GM23338 (cell line): Measurements from ENCODE around the gene RNF214. TPM values are rescaled to one million over a fixed set of nuclear protein-coding genes. Genes with fewer than 3 reads are reported as not detected.

Experiments
- ATAC-seq: fragments of 200-7000 bp; cut with Tn5 transposase; 3 replicates; pipeline ENCODE4 v1.9.1; 2020
- DNase-seq: peaks from one replicate; pipeline ENCODE4 v3.0.0-alpha.2; 2015; ENCODE audit warnings: low spot score
- H2AFZ ChIP-seq: fragments of 200-600 bp; sonication (generic); 2 replicates; pipeline ENCODE4 v1.8.0; 2016; ENCODE audit warnings: antibody characterized with exemption, mild to moderate bottlenecking, moderate library complexity
- H3F3A ChIP-seq: fragments of 200-600 bp; sonication (generic); replicated peaks from 2 replicates; pipeline ENCODE4 v1.8.0; 2017; ENCODE audit warnings: antibody characterized with exemption, mixed run types, low read depth
- H3K27ac ChIP-seq: fragments of 200-600 bp; sonication (generic); 2 replicates; pipeline ENCODE4 v1.6.1; 2016; ENCODE audit warnings: low read depth
- H3K27me3 ChIP-seq: fragments of 200-600 bp; sonication (generic); 2 replicates; pipeline ENCODE4 v1.8.0; 2016; ENCODE audit warnings: mild to moderate bottlenecking, mixed run types, moderate library complexity; ENCODE audit not compliant: insufficient read depth
- H3K36me3 ChIP-seq: fragments of 200-600 bp; sonication (generic); 2 replicates; pipeline ENCODE4 v1.8.0; 2016; ENCODE audit warnings: mild to moderate bottlenecking; ENCODE audit not compliant: insufficient read depth
- H3K4me1 ChIP-seq: fragments of 200-600 bp; sonication (generic); 2 replicates; pipeline ENCODE4 v1.8.0; 2016; ENCODE audit warnings: mild to moderate bottlenecking, moderate library complexity; ENCODE audit not compliant: insufficient read depth
- H3K4me2 ChIP-seq: fragments of 200-600 bp; sonication (generic); 2 replicates; pipeline ENCODE4 v1.7.1; 2017; ENCODE audit warnings: mixed run types
- H3K4me3 ChIP-seq: fragments of 200-600 bp; sonication (generic); 2 replicates; pipeline ENCODE4 v1.6.1; 2016; ENCODE audit warnings: mixed run types
- H3K79me2 ChIP-seq: fragments of 200-600 bp; sonication (generic); replicated peaks from 2 replicates; pipeline ENCODE4 v1.8.0; 2017; ENCODE audit warnings: mild to moderate bottlenecking; ENCODE audit not compliant: insufficient read depth
- H3K9me2 ChIP-seq: fragments of 200-600 bp; sonication (generic); 2 replicates; pipeline ENCODE4 v1.8.0; 2017; ENCODE audit not compliant: insufficient read depth
- H4K20me1 ChIP-seq: fragments of 200-600 bp; sonication (generic); replicated peaks from 2 replicates; pipeline ENCODE4 v1.8.0; 2017; ENCODE audit warnings: mild to moderate bottlenecking; ENCODE audit not compliant: insufficient read depth
- H3K27ac Mint-ChIP-seq: 2 replicates; pipeline ENCODE4 v1.8.0; 2020; ENCODE audit warnings: inconsistent platforms, mild to moderate bottlenecking, moderate library complexity, mixed read lengths
- H3K27me3 Mint-ChIP-seq: 3 replicates; pipeline ENCODE4 v1.8.0; 2022; ENCODE audit warnings: low read depth, mild to moderate bottlenecking, moderate library complexity, mixed read lengths, inconsistent platforms; ENCODE audit not compliant: insufficient read depth, poor library complexity
- H3K36me3 Mint-ChIP-seq: 3 replicates; pipeline ENCODE4 v1.8.0; 2021; ENCODE audit warnings: low read depth, mild to moderate bottlenecking, inconsistent platforms, moderate library complexity, mixed read lengths
- H3K4me1 Mint-ChIP-seq: 3 replicates; pipeline ENCODE4 v1.8.0; 2020; ENCODE audit warnings: mild to moderate bottlenecking, inconsistent platforms, mixed read lengths
- H3K4me3 Mint-ChIP-seq: 3 replicates; pipeline ENCODE4 v1.8.0; 2021; ENCODE audit warnings: moderate library complexity, mild to moderate bottlenecking, inconsistent platforms, mixed read lengths
- H3K9me3 Mint-ChIP-seq: 3 replicates; pipeline ENCODE4 v1.8.0; 2020; ENCODE audit warnings: moderate library complexity, mild to moderate bottlenecking, inconsistent platforms, mixed read lengths
- CTCF ChIP-seq, 2 experiments: fragments of 200-600 bp in 1 of 2; sonication (generic) in 1 of 2; conservative IDR thresholded peaks; 2 replicates each; pipeline versions ENCODE4 v1.5.1 to v1.6.1; 2016 to 2017; ENCODE audit warnings: antibody characterized with exemption in 2 of 2, low read depth in 2 of 2, mild to moderate bottlenecking in 2 of 2, moderate library complexity in 1 of 2
- NANOG ChIP-seq: IDR thresholded peaks from 2 replicates; pipeline ENCODE4 v1.6.1; 2016; ENCODE audit warnings: antibody characterized with exemption, borderline replicate concordance
- ZNF114 ChIP-seq: fragments of 250-450 bp; sonication (Bioruptor Pico); IDR thresholded peaks from 2 replicates; pipeline ENCODE4 v1.5.0; 2020; ENCODE audit warnings: mild to moderate bottlenecking, moderate library complexity
- ZNF462 ChIP-seq: fragments of 250-450 bp; sonication (Bioruptor Pico); IDR thresholded peaks from 2 replicates; pipeline ENCODE4 v1.5.0; 2020; ENCODE audit warnings: mild to moderate bottlenecking, moderate library complexity
- polyA plus RNA-seq: library from polyadenylated mRNA; unstranded; fragments of >200 nt; fragmentation: Nextera tagmentation; extraction: Ambion mirVana; gene quantifications from 2 replicates; pipeline ENCODE4 v1.2.1, GENCODE V29; 2016
- total RNA-seq: library from RNA; depleted of rRNA; stranded (reverse); fragments of >200 nt; shearing (Covaris generic); gene quantifications from 2 replicates; pipeline ENCODE4 v1.2.3, GENCODE V29; 2014

Gene RNF214
- total and polyA plus RNA-seq, 2 experiments from 2014 or later, result 19.4 to 28.4 TPM

- no peak for TF ChIP-seq ZNF462
- no peak for TF ChIP-seq CTCF (conservative IDR thresholded peaks at IDR 0.05; ENCODE audit: low read depth in 2 of 2)
- TF ChIP-seq ZNF114 (CRISPR knock-in tag), result no peak
Observed at GRCh38 chr11:117248341-117248740, 15.9 kb downstream of the RNF214 start (continued).

- TF ChIP-seq NANOG, result no peak
- no peak for DNase-seq
- no peaks in the 10 kb centered on the region for H3K27me3 Mint-ChIP-seq
- no peaks in the 10 kb centered on the region; the same call in 2 of the 3 replicates for H3K9me3 Mint-ChIP-seq
- H3K27ac Mint-ChIP-seq, result no peak overlapping the region
- H3F3A ChIP-seq, result no peaks in the 10 kb centered on the region
- no peaks in the 10 kb centered on the region for H3K9me2 ChIP-seq
- peaks cover 55% of the 10 kb centered on the region for H3K36me3 Mint-ChIP-seq
- H3K79me2 ChIP-seq, result no peaks in the 10 kb centered on the region
- H3K27ac ChIP-seq, result no peak overlapping the region
- no peaks in the 10 kb centered on the region for H4K20me1 ChIP-seq
- no peak for ATAC-seq
- H3K4me3 ChIP-seq, result no peak overlapping the region
- no peak overlapping the region for H3K4me2 ChIP-seq
- no peaks in the 10 kb centered on the region for H3K4me1 Mint-ChIP-seq
- H2AFZ ChIP-seq, result no peak overlapping the region
- H3K4me1 ChIP-seq, result no peaks in the 10 kb centered on the region
- H3K4me3 Mint-ChIP-seq, result no peak overlapping the region
- H3K27me3 ChIP-seq, result no peaks in the 10 kb centered on the region
- peaks cover 43% of the 10 kb centered on the region for H3K36me3 ChIP-seq
Observed at GRCh38 chr11:117249571-117249970, 17.1 kb downstream of the RNF214 start.
